ENCODE measurements around the gene CSF1.

- TF ChIP-seq CTCF (conservative IDR thresholded peaks at IDR 0.05; ENCODE audit: low read depth in 2 of 2) (no peak), POLR2AphosphoS5 (IDR thresholded peaks at IDR 0.05; ENCODE audit: low read depth) (no peak), JUNB (IDR thresholded peaks at IDR 0.05; ENCODE audit: unreplicated experiment) (no peak), EZH2 (IDR thresholded peaks at IDR 0.05; ENCODE audit: low read depth, unreplicated experiment) (no peak), REST (IDR thresholded peaks at IDR 0.05; ENCODE audit: unreplicated experiment) (no peak), CREB1 (CRISPR knock-in tag; IDR thresholded peaks at IDR 0.05; ENCODE audit: low read depth) (no peak), EZH2phosphoT487 (IDR thresholded peaks at IDR 0.05; ENCODE audit: unreplicated experiment) (no peak)
These were observed 66.6 kb downstream of the CSF1 start for GRCh38 chr1:109977225-109977624.

All from GM23338 (cell line).